A172 (cell line): ENCODE data around the gene USP38. TPM values are rescaled to one million over a fixed set of nuclear protein-coding genes. Genes with fewer than 3 reads are reported as not detected.
"Not testable (repeated sequence)": the region's sequence is repeated elsewhere in the genome, so short reads cannot be mapped to it uniquely, and the experiment has no call there.

Experiments
- DNase-seq: peaks from one replicate; pipeline ENCODE4 v3.0.0-alpha.2; 2015; ENCODE audit warnings: low spot score
- total RNA-seq: library from RNA; depleted of rRNA; stranded (reverse); fragments of >200 nt; shearing (Covaris generic); gene quantifications from 2 replicates; pipeline ENCODE4 v1.2.3, GENCODE V29; 2014; rRNA removed

The USP38 gene
- total RNA-seq, 1 experiment from 2014 or later, result 18.8 TPM

DNA sequence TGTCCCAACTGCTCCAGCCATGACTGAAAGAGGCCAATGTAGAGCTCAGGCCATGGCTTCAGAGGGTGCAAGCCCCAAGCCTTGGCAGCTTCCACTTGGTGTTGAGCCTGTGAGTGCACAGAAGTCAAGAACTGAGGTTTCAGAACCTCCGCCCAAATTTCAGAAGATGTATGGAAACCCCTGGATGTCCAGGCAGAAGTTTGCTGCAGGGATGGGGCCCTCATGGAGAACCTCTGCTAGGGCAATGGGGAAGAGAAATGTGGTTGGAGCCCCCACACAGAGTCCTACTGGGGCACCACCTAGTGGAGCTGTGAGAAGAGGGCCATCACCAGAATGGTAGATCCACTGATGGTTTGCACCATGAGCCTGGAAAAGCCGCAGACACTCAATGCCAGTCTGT is 83.0 kb downstream of the USP38 start:
- DNase-seq, result not testable (repeated sequence)

DNA sequence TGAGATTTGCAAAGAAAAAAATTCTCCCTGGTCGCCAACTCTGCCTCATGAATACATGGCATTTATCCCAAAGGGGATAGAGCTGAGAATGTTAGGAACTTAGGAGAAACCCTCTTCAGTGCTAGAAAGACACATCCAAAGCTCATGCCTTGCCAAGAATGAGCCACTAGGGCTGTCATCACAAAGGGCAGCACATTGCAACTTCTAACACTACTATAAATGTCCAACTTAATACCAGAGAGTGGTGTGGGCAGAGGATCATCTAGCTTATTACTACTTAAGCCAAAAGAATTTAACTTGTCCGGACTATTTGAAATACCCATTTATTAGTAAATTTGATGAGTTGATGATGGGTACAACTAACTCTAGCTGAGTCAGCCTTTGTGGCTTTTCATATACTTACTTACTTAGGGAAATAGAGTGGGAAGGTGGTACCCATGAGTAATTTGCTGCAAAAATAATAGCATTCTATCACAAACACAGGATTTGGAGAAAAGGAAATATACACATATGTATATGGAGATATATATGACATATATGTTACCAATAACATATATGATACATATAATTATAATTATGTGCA is 85.6 kb downstream of the USP38 start:
- DNase-seq, result no peak

Other genes starting within 250 kb of the USP38 start
- 6.0 and 13.1 TPM in 2 replicates for gene GAB1, start 152.0 kb downstream of the USP38 start, total RNA-seq